Epithelial cell of proximal tubule (primary cell): ENCODE data around the gene ADAMTS14. TPM values are rescaled to one million over a fixed set of nuclear protein-coding genes. Genes with fewer than 3 reads are reported as not detected.

Source experiments
- DNase-seq: peaks from one replicate; pipeline ENCODE4 v3.0.0-alpha.2; 2011; ENCODE audit warnings: low read depth
- H3K4me3 ChIP-seq: 2 replicates; pipeline ENCODE4 v1.5.1; 2011; ENCODE audit warnings: low read depth, mild to moderate bottlenecking, low read length
- total RNA-seq: library from RNA; depleted of rRNA; stranded (reverse); fragments of >200 nt; gene quantifications from 2 replicates; pipeline ENCODE4 v1.2.3, GENCODE V29; 2015
- TF ChIP-seq, protein P1 (sequence below): conservative IDR thresholded peaks from 2 replicates; pipeline ENCODE4 v1.5.1; 2012; ENCODE audit warnings: low read depth, mild to moderate bottlenecking, low read length

ADAMTS14 gene
- total RNA-seq, 1 donor from 2014 or later = 1.3 TPM

DNA sequence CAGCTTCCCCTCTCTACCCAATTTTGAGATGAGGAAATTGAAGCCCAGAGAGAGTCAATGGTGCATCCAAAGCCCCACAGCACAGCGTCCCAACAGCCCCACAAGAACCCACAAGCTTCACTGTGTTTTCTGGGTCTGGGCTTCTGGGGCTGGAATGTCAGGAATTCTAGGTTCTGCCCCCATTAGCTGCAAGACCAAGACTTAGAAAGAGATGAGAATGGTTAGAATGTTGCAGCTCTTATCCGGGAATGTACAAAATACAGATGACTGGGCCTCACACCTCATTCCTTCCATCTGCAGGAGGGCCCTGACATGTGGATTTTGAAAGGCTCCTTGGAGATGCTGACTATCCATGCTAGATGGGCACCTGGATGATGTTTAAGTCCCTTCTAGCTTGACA lies 137.4 kb downstream of the ADAMTS14 start:
- DNase-seq = no peak
- H3K4me3 ChIP-seq = no peak overlapping the region
- TF ChIP-seq, protein P1, sequence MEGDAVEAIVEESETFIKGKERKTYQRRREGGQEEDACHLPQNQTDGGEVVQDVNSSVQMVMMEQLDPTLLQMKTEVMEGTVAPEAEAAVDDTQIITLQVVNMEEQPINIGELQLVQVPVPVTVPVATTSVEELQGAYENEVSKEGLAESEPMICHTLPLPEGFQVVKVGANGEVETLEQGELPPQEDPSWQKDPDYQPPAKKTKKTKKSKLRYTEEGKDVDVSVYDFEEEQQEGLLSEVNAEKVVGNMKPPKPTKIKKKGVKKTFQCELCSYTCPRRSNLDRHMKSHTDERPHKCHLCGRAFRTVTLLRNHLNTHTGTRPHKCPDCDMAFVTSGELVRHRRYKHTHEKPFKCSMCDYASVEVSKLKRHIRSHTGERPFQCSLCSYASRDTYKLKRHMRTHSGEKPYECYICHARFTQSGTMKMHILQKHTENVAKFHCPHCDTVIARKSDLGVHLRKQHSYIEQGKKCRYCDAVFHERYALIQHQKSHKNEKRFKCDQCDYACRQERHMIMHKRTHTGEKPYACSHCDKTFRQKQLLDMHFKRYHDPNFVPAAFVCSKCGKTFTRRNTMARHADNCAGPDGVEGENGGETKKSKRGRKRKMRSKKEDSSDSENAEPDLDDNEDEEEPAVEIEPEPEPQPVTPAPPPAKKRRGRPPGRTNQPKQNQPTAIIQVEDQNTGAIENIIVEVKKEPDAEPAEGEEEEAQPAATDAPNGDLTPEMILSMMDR = no peak

DNA sequence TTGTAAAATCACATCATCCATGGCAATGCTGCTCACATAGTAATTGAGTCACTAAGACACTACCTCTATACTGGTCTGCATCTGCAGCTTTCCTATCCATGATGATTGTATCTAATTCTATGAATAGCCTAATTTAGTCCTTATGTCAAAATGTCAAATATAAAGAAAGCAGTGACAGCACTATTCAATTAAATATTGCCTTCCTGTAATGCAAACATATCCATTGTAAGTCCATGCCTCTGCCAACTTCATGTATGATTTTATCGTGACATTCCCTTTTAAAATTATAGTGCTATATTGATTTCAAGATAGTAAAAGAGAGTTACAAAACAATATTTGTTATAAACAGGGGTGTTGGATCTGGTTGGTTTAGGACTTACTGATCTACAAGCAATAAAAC lies 138.7 kb downstream of the ADAMTS14 start:
- H3K4me3 ChIP-seq = no peak overlapping the region
- TF ChIP-seq, protein P1 = no peak
- DNase-seq = no peak

DNA sequence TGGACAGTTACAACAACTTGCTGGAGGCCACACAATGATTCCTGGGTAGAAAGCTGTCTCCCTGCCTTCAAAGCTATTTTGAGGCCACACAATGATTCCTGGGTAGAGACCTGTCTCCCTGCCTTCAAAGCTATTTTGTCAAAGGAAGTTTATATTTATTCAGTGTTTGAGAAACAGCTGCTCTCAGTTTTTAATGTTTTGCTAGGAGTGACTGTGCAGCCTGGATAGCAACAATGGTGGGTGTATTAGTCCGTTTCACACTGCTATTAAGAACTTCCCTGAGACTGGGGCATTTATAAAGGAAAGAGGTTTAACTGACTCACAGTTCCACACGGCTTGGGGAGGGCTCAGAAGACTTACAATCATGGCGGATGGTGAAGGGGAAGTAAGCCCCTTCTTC lies 139.6 kb downstream of the ADAMTS14 start:
- DNase-seq = no peak
- H3K4me3 ChIP-seq = no peak overlapping the region
- TF ChIP-seq, protein P1 = no peak

Other genes starting within 250 kb of the ADAMTS14 start
- gene NODAL, start 230.8 kb upstream of the ADAMTS14 start, total RNA-seq = not detected in 2 replicates
- 3.3 and 3.5 TPM in 2 replicates for gene PALD1, start 193.7 kb upstream of the ADAMTS14 start, total RNA-seq
- gene PRF1, start 69.8 kb upstream of the ADAMTS14 start, total RNA-seq = not detected in 2 replicates
- gene TBATA, start 112.9 kb downstream of the ADAMTS14 start, total RNA-seq = not detected in 2 replicates
- 32.8 and 35.7 TPM in 2 replicates for gene SGPL1, start 143.4 kb downstream of the ADAMTS14 start, total RNA-seq
- 122 and 165 TPM in 2 replicates for gene PCBD1, start 216.1 kb downstream of the ADAMTS14 start, total RNA-seq